CD4-positive, alpha-beta memory T cell (primary cell): ENCODE measurements around the gene BCDIN3D. TPM values are rescaled to one million over a fixed set of nuclear protein-coding genes. Genes with fewer than 3 reads are reported as not detected.
"Not testable (repeated sequence)": the region's sequence is repeated elsewhere in the genome, so short reads cannot be mapped to it uniquely, and the experiment has no call there.

ENCODE experiments used
- CTCF ChIA-PET: fragments of 350-600 bp; sonication (Branson Sonifier 250); formaldehyde crosslinking; loops from one replicate; lab custom pipeline; 2021; ENCODE audit warnings: inconsistent platforms; ENCODE audit not compliant: partially characterized antibody; lab: Charles Lee
- POLR2A ChIA-PET: fragments of 350-600 bp; sonication (Branson Sonifier 250); formaldehyde crosslinking; loops from one replicate; lab custom pipeline; 2021; ENCODE audit not compliant: partially characterized antibody; lab: Charles Lee
- DNase-seq, 5 donors: peaks; one replicate each; pipeline versions ENCODE4 v3.0.0 to v3.0.0-alpha.2; 2020 to 2022; ENCODE audit warnings: mixed read lengths in 1 of 5
- H3K27ac ChIP-seq: one replicate; pipeline ENCODE4 v1.7.0; 2013; ENCODE audit warnings: low read depth, low read length
- H3K27me3 ChIP-seq: 2 replicates; pipeline ENCODE4 v1.7.0; 2013; ENCODE audit warnings: mild to moderate bottlenecking, low read length, moderate library complexity; ENCODE audit not compliant: insufficient read depth
- H3K36me3 ChIP-seq: 2 replicates; pipeline ENCODE4 v1.7.0; 2013; ENCODE audit warnings: mild to moderate bottlenecking, low read length, moderate library complexity; ENCODE audit not compliant: insufficient read depth
- H3K4me1 ChIP-seq: 2 replicates; pipeline ENCODE4 v1.7.0; 2013; ENCODE audit warnings: mild to moderate bottlenecking, low read length, moderate library complexity; ENCODE audit not compliant: insufficient read depth
- H3K4me3 ChIP-seq, 2 donors: one replicate each; pipeline ENCODE4 v1.7.0; 2013; ENCODE audit warnings: low read length in 2 of 2, mild to moderate bottlenecking in 1 of 2
- H3K9me3 ChIP-seq, 2 donors: one replicate each; pipeline ENCODE4 v1.7.0; 2013; ENCODE audit warnings: low read length in 2 of 2, control low read depth in 1 of 2; ENCODE audit not compliant: control insufficient read depth in 1 of 2
- H3K27ac Mint-ChIP-seq, 7 donors: one replicate each; pipeline ENCODE4 v1.8.0; 2020 to 2021; ENCODE audit warnings: mixed read lengths in 7 of 7, mild to moderate bottlenecking in 6 of 7, inconsistent platforms in 3 of 7, moderate library complexity in 3 of 7
- H3K27me3 Mint-ChIP-seq, 2 donors: one replicate each; pipeline ENCODE4 v1.8.0; 2020 to 2021; ENCODE audit warnings: mixed read lengths in 2 of 2
- H3K36me3 Mint-ChIP-seq, 2 donors: one replicate each; pipeline ENCODE4 v1.8.0; 2020 to 2021; ENCODE audit warnings: mixed read lengths in 2 of 2, inconsistent platforms in 1 of 2, mild to moderate bottlenecking in 1 of 2
- H3K4me1 Mint-ChIP-seq, 4 donors: one replicate each; pipeline ENCODE4 v1.8.0; 2020 to 2021; ENCODE audit warnings: mixed read lengths in 4 of 4, mild to moderate bottlenecking in 1 of 4
- H3K4me3 Mint-ChIP-seq, 8 donors: one replicate each; pipeline ENCODE4 v1.8.0; 2020 to 2021; ENCODE audit warnings: mixed read lengths in 8 of 8, mild to moderate bottlenecking in 7 of 8, moderate library complexity in 6 of 8, inconsistent platforms in 3 of 8
- H3K9me3 Mint-ChIP-seq, 8 donors: one replicate each; pipeline ENCODE4 v1.8.0; 2020 to 2021; ENCODE audit warnings: mixed read lengths in 8 of 8, mild to moderate bottlenecking in 5 of 8, inconsistent platforms in 3 of 8, moderate library complexity in 1 of 8
- intact Hi-C: fragments of 100-400 bp; cut with micrococcal nuclease; formaldehyde crosslinking; loops from one replicate; pipeline ENCODE4 v1.15.1; 2023
- polyA plus RNA-seq, 2 donors: library from polyadenylated mRNA; unstranded; fragments of 300-500 nt; fragmentation: Illumina TruSeq; gene quantifications; one replicate each; pipeline ENCODE4 v1.2.3, GENCODE V29; 2021
- total RNA-seq, 2 experiments: library from RNA; stranded (reverse); gene quantifications; one replicate each; pipeline ENCODE4 v1.2.3, GENCODE V29; 2021

The BCDIN3D gene
- total and polyA plus RNA-seq, 4 experiments from 2014 or later: 5.3 to 17.5 (median 11.9) TPM

- H3K36me3 ChIP-seq, H3K36me3 Mint-ChIP-seq, H3K27ac ChIP-seq, POLR2A ChIA-PET, H3K27me3 ChIP-seq, H3K4me1 ChIP-seq, intact Hi-C loops, CTCF ChIA-PET, H3K9me3 Mint-ChIP-seq, DNase-seq, H3K4me1 Mint-ChIP-seq, H3K27me3 Mint-ChIP-seq, H3K27ac Mint-ChIP-seq, H3K4me3 Mint-ChIP-seq, H3K4me3 ChIP-seq, H3K9me3 ChIP-seq: not testable (repeated sequence)
These were observed 13.0 kb upstream of the BCDIN3D start for GRCh38 chr12:49855890-49856289.

- no peaks in the 10 kb centered on the region for H3K9me3 ChIP-seq
- peaks cover 0 to 8% (median 0%) of the 10 kb centered on the region in 8 donors for H3K9me3 Mint-ChIP-seq
- no peaks in the 10 kb centered on the region for H3K36me3 ChIP-seq
- no peaks in the 10 kb centered on the region for H3K36me3 Mint-ChIP-seq
- CTCF ChIA-PET: no interaction called here
- DNase-seq: no peak
- POLR2A ChIA-PET: no interaction called here
- no peak overlapping the region for H3K27ac ChIP-seq
- no peaks in the 10 kb centered on the region for H3K4me1 ChIP-seq
- H3K27ac Mint-ChIP-seq: peak overlapping the region in 1 of 7 donors; percentile 62
- H3K4me3 ChIP-seq: no peak overlapping the region
- H3K27me3 Mint-ChIP-seq: peaks cover 0 to 5% of the 10 kb centered on the region in 2 donors
- intact Hi-C loops: no loop called here
- H3K27me3 ChIP-seq: no peaks in the 10 kb centered on the region
- no peak overlapping the region for H3K4me3 Mint-ChIP-seq
- H3K4me1 Mint-ChIP-seq: peaks cover 0 to 2% (median 0%) of the 10 kb centered on the region in 4 donors
These were observed 12.1 kb upstream of the BCDIN3D start for GRCh38 chr12:49854976-49855375.

- H3K27ac Mint-ChIP-seq: peak overlapping the region in 1 of 7 donors; percentile 1
- H3K4me3 Mint-ChIP-seq: no peak overlapping the region
- Histone ChIP-seq H3K9me3 (no peaks in the 10 kb centered on the region), H3K4me1 (no peaks in the 10 kb centered on the region), H3K36me3 (no peaks in the 10 kb centered on the region), H3K4me3 (no peak overlapping the region), H3K27me3 (no peaks in the 10 kb centered on the region), H3K27ac (no peak overlapping the region)
- DNase-seq: no peak
- H3K36me3 Mint-ChIP-seq: no peaks in the 10 kb centered on the region
- H3K9me3 Mint-ChIP-seq: peaks cover 0 to 4% (median 0%) of the 10 kb centered on the region in 8 donors
- intact Hi-C loops: no loop called here
- H3K4me1 Mint-ChIP-seq: peaks cover 0 to 2% (median 0%) of the 10 kb centered on the region in 4 donors
- ChIA-PET CTCF (no interaction called here), POLR2A (no interaction called here)
- peaks cover 5 to 6% of the 10 kb centered on the region in 2 donors for H3K27me3 Mint-ChIP-seq
These were observed 10.8 kb upstream of the BCDIN3D start for GRCh38 chr12:49853671-49854070.

- no peaks in the 10 kb centered on the region for H3K9me3 Mint-ChIP-seq
- H3K4me1 ChIP-seq: peaks cover 22% of the 10 kb centered on the region
- peaks cover 17 to 34% (median 24%) of the 10 kb centered on the region in 4 donors for H3K4me1 Mint-ChIP-seq
- H3K4me3 ChIP-seq: no peak overlapping the region
- peak overlapping the region in 2 of 8 donors; percentile 47 to 57 for H3K4me3 Mint-ChIP-seq
- intact Hi-C loops: no loop called here
- ChIA-PET POLR2A (interaction anchor here (0.9 to 1.2 kb wide), 4 partner anchors 8 to 106 kb away, joined by 3 to 8 read pairs (median 3); partner anchors contain the start of genes NCKAP5L and TMBIM6), CTCF (interaction anchor here (0.6 to 1.6 kb wide), 7 partner anchors 9 to 488 kb away, joined by 3 to 5 read pairs (median 4); partner anchors contain the start of gene TMBIM6)
- H3K36me3 Mint-ChIP-seq: no peaks in the 10 kb centered on the region
- no peaks in the 10 kb centered on the region for H3K9me3 ChIP-seq
- H3K27me3 Mint-ChIP-seq: peaks cover 5 to 6% of the 10 kb centered on the region in 2 donors
- H3K27ac Mint-ChIP-seq: peak overlapping the region in 1 of 7 donors; percentile 59
- H3K27me3 ChIP-seq: peaks cover 3% of the 10 kb centered on the region
- H3K27ac ChIP-seq: no peak overlapping the region
- no peaks in the 10 kb centered on the region for H3K36me3 ChIP-seq
- no peak for DNase-seq
These were observed 4.3 kb upstream of the BCDIN3D start for GRCh38 chr12:49847161-49847560.

- peaks cover 0 to 2% (median 0%) of the 10 kb centered on the region in 8 donors for H3K9me3 Mint-ChIP-seq
- CTCF ChIA-PET: interaction anchor here (0.7 to 1.6 kb wide), 3 partner anchors 99 to 488 kb away, joined by 3 to 4 read pairs (median 3); no protein-coding TSS in a partner anchor
- H3K27me3 Mint-ChIP-seq: peaks cover 4 to 6% of the 10 kb centered on the region in 2 donors
- Histone ChIP-seq H3K4me1 (peaks cover 31% of the 10 kb centered on the region), H3K36me3 (no peaks in the 10 kb centered on the region), H3K27ac (no peak overlapping the region), H3K27me3 (peaks cover 3% of the 10 kb centered on the region), H3K4me3 (no peak overlapping the region), H3K9me3 (no peaks in the 10 kb centered on the region)
- POLR2A ChIA-PET: no interaction called here
- H3K27ac Mint-ChIP-seq: peak overlapping the region in 1 of 7 donors; percentile 29
- DNase-seq: no peak
- no peak overlapping the region for H3K4me3 Mint-ChIP-seq
- no peaks in the 10 kb centered on the region for H3K36me3 Mint-ChIP-seq
- intact Hi-C loops: no loop called here
- H3K4me1 Mint-ChIP-seq: peaks cover 23 to 44% (median 33%) of the 10 kb centered on the region in 4 donors
These were observed 3.1 kb upstream of the BCDIN3D start for GRCh38 chr12:49846032-49846431.

GRCh38 chr12:49843876-49844437 lies 1.1 kb upstream of the BCDIN3D start:
- Mint-ChIP-seq H3K9me3 (peaks cover 0 to 2% (median 0%) of the 10 kb centered on the region in 8 donors), H3K4me3 (peak overlapping the region in 4 of 8 donors; percentile 21 to 94 (median 58)), H3K36me3 (peaks cover 0 to under 1% of the 10 kb centered on the region in 2 donors), H3K27me3 (peaks cover 0 to 3% of the 10 kb centered on the region in 2 donors), H3K27ac (peak overlapping the region in 3 of 7 donors; percentile 31 to 96 (median 86)), H3K4me1 (peaks cover 23 to 44% (median 36%) of the 10 kb centered on the region in 4 donors)
- Histone ChIP-seq H3K9me3 (no peaks in the 10 kb centered on the region), H3K36me3 (no peaks in the 10 kb centered on the region), H3K27me3 (peaks cover 3% of the 10 kb centered on the region), H3K4me1 (peaks cover 31% of the 10 kb centered on the region), H3K27ac (no peak overlapping the region), H3K4me3 (no peak overlapping the region)
- intact Hi-C loops: loop anchor here (1.0 to 2.0 kb wide), 3 partner anchors 16 to 305 kb away; partner anchors contain the start of genes KCNH3, NCKAP5L and TMBIM6
- DNase-seq: no peak
- ChIA-PET POLR2A (interaction anchor here (1.5 to 6.3 kb wide), 4 partner anchors 12 to 103 kb away, joined by 7 to 67 read pairs (median 31); partner anchors contain the start of genes NCKAP5L and TMBIM6), CTCF (interaction anchor here (1.3 to 1.5 kb wide), 2 partner anchors 23 to 103 kb away, joined by 4 read pairs; partner anchors contain the start of gene TMBIM6)

- Histone ChIP-seq H3K36me3 (no peaks in the 10 kb centered on the region), H3K4me3 (peak overlapping the region; percentile 84 to 90), H3K4me1 (peaks cover 31% of the 10 kb centered on the region), H3K27me3 (peaks cover 2% of the 10 kb centered on the region), H3K27ac (peak overlapping the region; percentile 76), H3K9me3 (no peaks in the 10 kb centered on the region)
- Mint-ChIP-seq H3K27me3 (no peaks in the 10 kb centered on the region), H3K36me3 (peaks cover 0 to 3% of the 10 kb centered on the region in 2 donors), H3K9me3 (peaks cover 0 to 2% (median 0%) of the 10 kb centered on the region in 8 donors), H3K27ac (peak overlapping the region; percentile 86 to 97 (median 95)), H3K4me3 (peak overlapping the region; percentile 91 to 97 (median 94)), H3K4me1 (peaks cover 23 to 48% (median 38%) of the 10 kb centered on the region in 4 donors)
- ChIA-PET POLR2A (interaction anchor here (0.6 to 6.3 kb wide), 12 partner anchors 8 to 713 kb away, joined by 3 to 67 read pairs (median 4); partner anchors contain the start of genes NCKAP5L and TMBIM6), CTCF (interaction anchor here (0.6 to 1.7 kb wide), 5 partner anchors 15 to 139 kb away, joined by 3 to 5 read pairs (median 4); partner anchors contain the start of gene TMBIM6)
- no peak for DNase-seq
- intact Hi-C loops: loop anchor here (1.0 to 2.0 kb wide), 3 partner anchors 15 to 305 kb away; partner anchors contain the start of genes KCNH3, NCKAP5L and TMBIM6
These were observed 505 bp upstream of the BCDIN3D start for GRCh38 chr12:49843411-49843810.
